Hematopoietic multipotent progenitor cell treated with erythropoietin and hydrocortisone succinate and interleukin-3 and kit ligand, for 17 days (in vitro differentiated cells): ENCODE measurements around the gene TMEM106C.

Experiments
- DNase-seq: peaks from one replicate; pipeline ENCODE4 v3.0.0-alpha.2; 2015; ENCODE audit warnings: low spot score

TMEM106C gene

GRCh38 chr12:47995981-47996401 is 32.6 kb downstream of the TMEM106C start:
- DNase-seq = no peak

GRCh38 chr12:47997321-47997720 is 33.9 kb downstream of the TMEM106C start:
- no peak for DNase-seq

GRCh38 chr12:47999816-48000215 is 36.4 kb downstream of the TMEM106C start:
- DNase-seq = no peak

- DNase-seq = no peak
Measured at GRCh38 chr12:48000878-48001504, 37.6 kb downstream of the TMEM106C start.

- no peak for DNase-seq
Measured at GRCh38 chr12:48001505-48002413, 38.4 kb downstream of the TMEM106C start.

- no peak for DNase-seq
Measured at GRCh38 chr12:48002414-48002730, 39.0 kb downstream of the TMEM106C start.

GRCh38 chr12:48002773-48003218 is 39.4 kb downstream of the TMEM106C start:
- no peak for DNase-seq

GRCh38 chr12:48003226-48004052 is 40.0 kb downstream of the TMEM106C start:
- no peak for DNase-seq

GRCh38 chr12:48004053-48004941 is 40.9 kb downstream of the TMEM106C start, which contains the start of gene COL2A1:
Gene COL2A1 (minus strand): TSS chr12:48004476. CDS start chr12:48004321, 155 bp downstream.
- no peak for DNase-seq

- no peak for DNase-seq
Measured at GRCh38 chr12:48005001-48005749, 41.8 kb downstream of the TMEM106C start.

GRCh38 chr12:48005750-48006021 is 42.3 kb downstream of the TMEM106C start:
- no peak for DNase-seq

- DNase-seq = no peak
Measured at GRCh38 chr12:48007206-48007605, 43.8 kb downstream of the TMEM106C start.

- DNase-seq = no peak
Measured at GRCh38 chr12:48008349-48008748, 45.0 kb downstream of the TMEM106C start.

GRCh38 chr12:48008950-48009349 is 45.6 kb downstream of the TMEM106C start:
- DNase-seq = no peak

- DNase-seq = no peak
Measured at GRCh38 chr12:48009471-48009870, 46.1 kb downstream of the TMEM106C start.

GRCh38 chr12:48010366-48010970 is 47.1 kb downstream of the TMEM106C start:
- no peak for DNase-seq

- no peak for DNase-seq
Measured at GRCh38 chr12:48012070-48012469, 48.7 kb downstream of the TMEM106C start.

GRCh38 chr12:48013287-48013686 is 49.9 kb downstream of the TMEM106C start:
- DNase-seq = no peak

GRCh38 chr12:48015129-48015528 is 51.7 kb downstream of the TMEM106C start:
- DNase-seq = no peak

GRCh38 chr12:48015954-48016353 is 52.6 kb downstream of the TMEM106C start:
- DNase-seq = no peak
